WERI-Rb-1 (cell line): ENCODE data around the gene CYP26A1.

Experiments
- DNase-seq: peaks from one replicate; pipeline ENCODE4 v3.0.0-alpha.2; 2020
- H3K27ac ChIP-seq: fragments of 250-450 bp; sonication (Bioruptor Pico); 2 replicates; pipeline ENCODE4 v1.5.1; 2020; ENCODE audit warnings: mild to moderate bottlenecking, moderate library complexity
- H3K27me3 ChIP-seq: fragments of 250-450 bp; sonication (Bioruptor Pico); 2 replicates; pipeline ENCODE4 v1.5.1; 2021; ENCODE audit warnings: mild to moderate bottlenecking, low read depth, moderate library complexity; ENCODE audit not compliant: insufficient read depth, severe bottlenecking
- H3K36me3 ChIP-seq: fragments of 250-450 bp; sonication (Bioruptor Pico); 2 replicates; pipeline ENCODE4 v1.5.1; 2020; ENCODE audit warnings: mild to moderate bottlenecking, moderate library complexity
- H3K4me3 ChIP-seq: 2 replicates; pipeline ENCODE4 v1.5.1; 2011; ENCODE audit warnings: low read depth, mild to moderate bottlenecking, control low read depth, low read length
- H3K9me3 ChIP-seq: fragments of 250-450 bp; sonication (Bioruptor Pico); 2 replicates; pipeline ENCODE4 v1.5.1; 2021; ENCODE audit warnings: mild to moderate bottlenecking, moderate library complexity; ENCODE audit not compliant: severe bottlenecking
- TF ChIP-seq, protein P1 (sequence below): IDR thresholded peaks from 2 replicates; pipeline ENCODE4 v1.5.1; 2011; ENCODE audit warnings: low read depth, mild to moderate bottlenecking, control low read depth, inconsistent platforms, low read length

The CYP26A1 gene

DNA sequence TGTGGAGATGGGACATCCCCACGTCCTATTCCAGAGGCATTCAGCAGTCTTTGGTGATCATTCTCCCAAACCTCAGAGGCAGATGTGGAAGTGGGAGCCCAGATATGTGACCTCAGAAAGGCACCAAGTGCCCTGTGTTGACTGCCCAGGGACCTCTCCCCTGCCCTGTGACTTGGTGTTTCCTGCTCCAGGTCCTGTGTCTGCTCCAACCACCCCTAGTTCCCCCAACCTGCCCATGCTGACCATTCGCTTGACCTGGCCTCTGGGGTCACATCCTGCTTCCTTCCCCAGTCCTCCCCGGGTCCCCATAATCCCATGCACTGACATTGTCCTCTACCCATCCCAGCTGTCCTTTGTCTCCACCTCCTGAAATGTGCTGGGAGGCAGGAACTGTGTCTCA, 7.6 kb downstream of the CYP26A1 start:
- Histone ChIP-seq H3K36me3 (no peaks in the 10 kb centered on the region), H3K4me3 (no peak overlapping the region), H3K27ac (no peak overlapping the region), H3K27me3 (peaks cover 6% of the 10 kb centered on the region), H3K9me3 (no peaks in the 10 kb centered on the region)
- no peak for DNase-seq
- TF ChIP-seq, protein P1, sequence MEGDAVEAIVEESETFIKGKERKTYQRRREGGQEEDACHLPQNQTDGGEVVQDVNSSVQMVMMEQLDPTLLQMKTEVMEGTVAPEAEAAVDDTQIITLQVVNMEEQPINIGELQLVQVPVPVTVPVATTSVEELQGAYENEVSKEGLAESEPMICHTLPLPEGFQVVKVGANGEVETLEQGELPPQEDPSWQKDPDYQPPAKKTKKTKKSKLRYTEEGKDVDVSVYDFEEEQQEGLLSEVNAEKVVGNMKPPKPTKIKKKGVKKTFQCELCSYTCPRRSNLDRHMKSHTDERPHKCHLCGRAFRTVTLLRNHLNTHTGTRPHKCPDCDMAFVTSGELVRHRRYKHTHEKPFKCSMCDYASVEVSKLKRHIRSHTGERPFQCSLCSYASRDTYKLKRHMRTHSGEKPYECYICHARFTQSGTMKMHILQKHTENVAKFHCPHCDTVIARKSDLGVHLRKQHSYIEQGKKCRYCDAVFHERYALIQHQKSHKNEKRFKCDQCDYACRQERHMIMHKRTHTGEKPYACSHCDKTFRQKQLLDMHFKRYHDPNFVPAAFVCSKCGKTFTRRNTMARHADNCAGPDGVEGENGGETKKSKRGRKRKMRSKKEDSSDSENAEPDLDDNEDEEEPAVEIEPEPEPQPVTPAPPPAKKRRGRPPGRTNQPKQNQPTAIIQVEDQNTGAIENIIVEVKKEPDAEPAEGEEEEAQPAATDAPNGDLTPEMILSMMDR, result no peak

DNA sequence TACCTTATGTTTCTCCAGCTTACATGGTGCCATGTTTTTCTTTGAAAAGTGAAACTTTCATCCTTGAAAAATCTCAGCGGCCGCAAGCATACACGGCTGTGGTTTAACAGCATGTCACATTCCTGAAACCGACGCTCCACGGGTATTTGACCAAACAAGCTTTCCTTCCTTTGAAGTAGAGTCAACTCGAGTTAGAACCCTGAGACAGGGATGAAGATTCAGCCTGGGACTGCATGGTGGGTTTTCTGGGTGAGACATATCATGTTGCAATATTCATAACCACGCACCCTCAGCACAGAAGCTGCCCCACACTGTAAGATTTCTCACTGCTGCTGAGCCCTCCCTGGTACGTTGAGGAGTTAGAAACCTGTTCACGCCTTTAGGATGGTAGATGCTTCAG, 8.1 kb downstream of the CYP26A1 start:
- H3K4me3 ChIP-seq, result no peak overlapping the region
- no peaks in the 10 kb centered on the region for H3K9me3 ChIP-seq
- H3K36me3 ChIP-seq, result no peaks in the 10 kb centered on the region
- TF ChIP-seq, protein P1, result no peak
- H3K27me3 ChIP-seq, result peaks cover under 1% of the 10 kb centered on the region
- DNase-seq, result no peak
- no peak overlapping the region for H3K27ac ChIP-seq

DNA sequence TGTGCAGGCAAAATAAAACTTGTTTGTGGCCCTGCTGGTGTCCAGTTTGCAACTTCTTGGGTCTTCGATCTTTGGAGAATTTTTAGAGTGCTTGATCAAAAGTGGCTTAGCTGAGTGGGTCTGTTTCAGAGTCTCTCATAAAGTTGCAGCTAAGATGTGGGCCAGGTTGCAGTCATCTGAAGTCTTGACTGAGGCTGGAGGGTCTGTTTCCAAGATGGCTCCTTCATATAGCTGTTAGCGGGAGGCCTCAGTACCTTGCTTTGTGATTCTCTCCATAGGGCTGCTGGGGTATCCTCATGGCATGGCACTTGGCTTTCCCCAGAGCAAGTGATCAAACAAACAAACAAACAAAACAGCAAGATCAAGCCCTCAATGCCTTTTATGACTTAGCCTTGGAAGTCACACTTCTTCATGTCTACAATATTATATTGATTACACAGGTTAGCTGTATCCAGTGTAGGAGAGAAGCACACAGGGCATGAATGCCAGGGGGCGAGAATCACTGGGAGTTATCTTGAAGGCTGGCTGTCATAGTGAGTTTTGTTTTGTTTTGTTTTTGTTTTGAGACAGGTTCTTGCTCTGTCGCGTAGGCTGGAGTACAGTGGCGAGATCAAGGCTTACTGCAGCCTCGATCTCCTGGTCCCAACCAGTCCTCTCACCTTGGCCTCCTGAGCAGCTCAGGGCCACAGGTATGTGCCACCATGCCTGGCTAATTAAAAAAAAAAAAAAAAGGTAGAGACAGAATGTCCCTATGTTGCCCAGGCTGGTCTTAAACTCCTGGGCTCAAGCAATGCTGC, 10.2 kb downstream of the CYP26A1 start:
- H3K4me3 ChIP-seq, result no peak overlapping the region
- H3K27me3 ChIP-seq, result no peaks in the 10 kb centered on the region
- TF ChIP-seq, protein P1, result no peak
- no peak for DNase-seq
- H3K9me3 ChIP-seq, result no peaks in the 10 kb centered on the region
- no peak overlapping the region for H3K27ac ChIP-seq
- no peaks in the 10 kb centered on the region for H3K36me3 ChIP-seq

DNA sequence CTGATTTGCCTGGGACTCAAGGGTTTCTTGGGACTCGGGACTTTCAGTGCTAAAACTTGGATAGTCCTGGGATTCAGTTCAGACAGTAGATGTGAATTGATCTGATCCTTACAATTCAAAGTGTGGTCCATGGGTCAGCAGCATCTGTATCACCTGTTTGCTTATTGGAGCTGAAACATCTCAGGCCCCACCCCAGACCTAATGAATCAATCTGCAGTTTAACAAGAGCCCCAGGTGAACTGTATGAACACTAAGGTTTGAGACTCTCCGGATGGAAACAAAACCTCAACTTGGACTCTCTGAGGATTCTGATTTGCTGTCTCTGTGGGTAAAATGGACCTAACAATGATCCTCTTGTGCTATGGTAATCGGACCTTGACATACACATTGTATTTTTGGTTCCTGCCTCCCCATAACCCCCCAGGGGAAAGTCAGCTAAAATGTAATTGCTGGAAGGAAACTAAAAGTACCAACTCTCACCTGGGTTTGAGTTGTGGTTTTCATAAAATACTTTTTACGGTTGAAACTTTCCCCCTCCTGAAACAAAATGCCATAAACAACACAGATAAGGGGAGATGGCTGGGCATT, 11.7 kb downstream of the CYP26A1 start:
- H3K27ac ChIP-seq, result no peak overlapping the region
- no peaks in the 10 kb centered on the region for H3K27me3 ChIP-seq
- no peak overlapping the region for H3K4me3 ChIP-seq
- no peak for DNase-seq
- no peaks in the 10 kb centered on the region for H3K9me3 ChIP-seq
- no peaks in the 10 kb centered on the region for H3K36me3 ChIP-seq
- TF ChIP-seq, protein P1, result no peak

DNA sequence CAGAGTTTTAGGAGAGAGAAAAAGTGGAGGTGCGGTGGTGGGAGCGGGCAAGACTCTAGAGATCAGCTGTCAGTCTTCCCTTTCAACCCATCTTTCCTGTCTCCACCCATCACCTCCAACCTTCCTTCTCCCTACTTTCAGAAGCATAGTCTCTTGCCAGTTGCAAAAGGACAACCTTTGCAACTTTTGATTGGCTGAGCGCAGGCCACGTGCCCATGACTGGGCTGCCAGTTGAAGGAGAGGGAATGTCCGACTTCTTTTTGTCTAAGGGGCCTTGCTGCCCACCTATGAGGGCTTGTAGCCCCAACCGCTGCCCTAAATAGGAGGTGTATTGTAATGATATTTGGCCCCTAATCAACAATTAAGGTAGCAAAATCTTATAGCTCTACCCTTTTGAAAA, 12.6 kb downstream of the CYP26A1 start:
- Histone ChIP-seq H3K27ac (no peak overlapping the region), H3K4me3 (no peak overlapping the region), H3K9me3 (no peaks in the 10 kb centered on the region), H3K36me3 (no peaks in the 10 kb centered on the region), H3K27me3 (no peaks in the 10 kb centered on the region)
- TF ChIP-seq, protein P1, result no peak
- no peak for DNase-seq

DNA sequence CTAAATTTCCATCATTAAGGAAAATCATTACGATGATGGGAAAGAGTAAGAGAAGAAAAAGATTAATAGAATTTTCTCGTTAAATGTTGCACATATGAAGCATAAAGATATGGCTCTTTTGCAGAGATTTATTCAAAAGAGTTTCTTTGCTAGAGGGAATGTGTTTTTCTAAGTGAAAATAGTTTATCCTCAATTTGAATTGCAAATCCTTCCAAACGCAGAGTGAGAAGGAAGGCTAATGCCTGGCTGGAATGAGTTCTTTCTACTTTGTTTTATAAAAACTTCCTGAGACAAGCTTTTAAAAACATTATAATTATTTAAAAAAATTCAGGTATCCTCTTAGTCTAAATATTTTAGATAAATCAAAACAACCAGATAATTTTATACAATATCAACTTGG, 14.2 kb downstream of the CYP26A1 start:
- Histone ChIP-seq H3K27ac (no peak overlapping the region), H3K36me3 (no peaks in the 10 kb centered on the region), H3K4me3 (no peak overlapping the region), H3K27me3 (no peaks in the 10 kb centered on the region), H3K9me3 (no peaks in the 10 kb centered on the region)
- no peak for DNase-seq
- TF ChIP-seq, protein P1, result no peak
